Cardiac fibroblast (primary cell): ENCODE results near the gene AGTRAP.

Experiments
- DNase-seq, 2 donors: peaks; one replicate each; pipeline versions ENCODE4 v3.0.0 to v3.0.0-alpha.2; 2010; ENCODE audit warnings: low read depth in 2 of 2
- H3K4me3 ChIP-seq, 2 donors: replicated peaks in 1 of 2; 1 replicate in 1 of 2; 2 replicates in 1 of 2; pipeline ENCODE4 v1.5.1; 2011; ENCODE audit warnings: low read depth in 2 of 2, low read length in 2 of 2, mild to moderate bottlenecking in 2 of 2, moderate library complexity in 1 of 2
- CTCF ChIP-seq: IDR thresholded peaks from one replicate; pipeline ENCODE4 v1.5.1; 2011; ENCODE audit warnings: low read depth, mild to moderate bottlenecking, low read length, inconsistent platforms

AGTRAP gene

DNA sequence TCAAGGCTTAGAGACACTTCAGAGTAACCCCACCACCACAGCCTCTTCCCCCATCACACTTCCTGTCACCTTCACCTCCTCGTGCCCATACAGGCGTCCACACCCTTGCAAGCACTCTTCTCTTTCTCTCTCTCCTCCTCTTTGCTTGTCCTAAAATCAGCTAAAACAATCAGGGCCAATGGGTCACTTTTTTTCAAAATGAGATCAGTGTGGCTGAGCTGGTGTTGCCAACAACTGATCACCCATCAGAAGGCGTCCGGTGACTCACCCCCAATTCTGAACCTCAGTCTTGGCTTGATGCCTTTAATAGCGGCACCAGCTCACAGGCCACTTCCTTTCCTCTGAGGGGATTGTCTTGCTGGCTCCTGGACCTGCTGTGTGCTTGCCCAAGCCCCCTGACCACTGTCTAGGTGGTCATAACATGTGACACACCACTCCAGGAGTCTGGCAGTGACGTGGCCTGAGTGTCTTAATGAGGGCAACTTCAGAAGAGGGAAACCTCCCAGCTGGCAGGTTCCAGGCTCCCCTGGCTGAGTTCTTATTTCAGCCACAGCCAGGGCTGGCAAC lies 42.8 kb upstream of the AGTRAP start:
- TF ChIP-seq CTCF = no peak
- DNase-seq = peak; percentile 58 to 86
- H3K4me3 ChIP-seq = no peak overlapping the region

- DNase-seq = no peak
- no peak overlapping the region for H3K4me3 ChIP-seq
- no peak for TF ChIP-seq CTCF
Measured at GRCh38 chr1:11693917-11694316, 42.0 kb upstream of the AGTRAP start.

- no peak for TF ChIP-seq CTCF
- no peak overlapping the region for H3K4me3 ChIP-seq
- DNase-seq = no peak
Measured at GRCh38 chr1:11695861-11696260, 40.1 kb upstream of the AGTRAP start.

DNA sequence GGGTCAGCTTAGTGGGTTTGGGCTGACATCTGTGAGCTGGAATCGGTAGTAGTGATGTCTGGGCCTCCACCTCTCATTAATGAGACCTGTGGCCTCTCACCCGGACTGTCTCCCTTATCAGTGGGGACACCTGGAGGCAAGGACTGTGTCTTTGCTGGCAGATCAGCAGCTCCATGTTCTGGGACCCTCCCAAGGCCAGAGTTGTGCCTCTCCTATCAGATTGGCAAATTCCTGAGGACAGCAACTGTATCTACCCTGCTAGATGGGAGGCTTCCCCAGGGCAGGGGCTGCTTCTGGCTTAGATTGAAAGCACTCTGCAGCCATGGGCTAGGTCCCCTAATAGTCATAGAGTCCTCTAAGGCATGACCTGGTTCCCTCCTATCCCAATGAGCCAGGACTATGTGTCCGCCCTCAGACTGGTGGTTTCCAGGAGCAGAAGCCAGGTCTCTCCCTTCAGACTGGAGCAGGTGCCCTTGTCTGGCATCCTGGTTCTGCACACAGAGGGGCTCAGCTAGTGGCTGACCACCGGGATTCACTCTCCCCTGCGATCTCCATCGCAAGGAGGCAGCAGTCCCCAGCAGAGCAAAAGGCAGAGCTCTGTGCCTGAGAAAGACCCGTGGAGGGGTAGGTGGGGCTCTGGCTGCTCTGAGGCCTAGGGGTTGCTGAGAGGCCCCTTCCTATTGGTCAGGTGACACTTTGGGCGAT lies 38.6 kb upstream of the AGTRAP start:
- H3K4me3 ChIP-seq = no peak overlapping the region
- TF ChIP-seq CTCF = no peak
- no peak for DNase-seq

DNA sequence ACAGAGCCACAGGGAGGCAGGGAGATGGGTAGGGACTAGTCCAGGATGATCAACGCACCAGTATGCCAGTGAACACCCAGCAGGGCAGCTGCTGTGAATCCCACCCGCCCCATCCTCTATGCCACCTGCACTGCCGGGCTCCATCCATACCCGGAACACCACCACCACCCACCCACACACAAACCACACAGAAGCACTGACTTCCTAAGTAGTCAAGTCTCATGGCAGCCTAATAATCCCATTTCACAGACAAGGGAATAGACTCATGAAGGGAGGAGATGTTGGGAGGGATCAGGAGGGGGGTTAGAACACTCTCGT lies 38.1 kb upstream of the AGTRAP start:
- no peak overlapping the region for H3K4me3 ChIP-seq
- no peak for TF ChIP-seq CTCF
- DNase-seq = no peak

- no peak overlapping the region for H3K4me3 ChIP-seq
- DNase-seq = no peak
- TF ChIP-seq CTCF = no peak
Measured at GRCh38 chr1:11700601-11701467, 35.1 kb upstream of the AGTRAP start.
